ENCODE results near the gene BTG2.
A peak's percentile ranks its signal among the peaks of the same experiment; 100 is the strongest.
"Not testable (repeated sequence)": the region's sequence is repeated elsewhere in the genome, so short reads cannot be mapped to it uniquely, and the experiment has no call there.

Gene BTG2

DNA sequence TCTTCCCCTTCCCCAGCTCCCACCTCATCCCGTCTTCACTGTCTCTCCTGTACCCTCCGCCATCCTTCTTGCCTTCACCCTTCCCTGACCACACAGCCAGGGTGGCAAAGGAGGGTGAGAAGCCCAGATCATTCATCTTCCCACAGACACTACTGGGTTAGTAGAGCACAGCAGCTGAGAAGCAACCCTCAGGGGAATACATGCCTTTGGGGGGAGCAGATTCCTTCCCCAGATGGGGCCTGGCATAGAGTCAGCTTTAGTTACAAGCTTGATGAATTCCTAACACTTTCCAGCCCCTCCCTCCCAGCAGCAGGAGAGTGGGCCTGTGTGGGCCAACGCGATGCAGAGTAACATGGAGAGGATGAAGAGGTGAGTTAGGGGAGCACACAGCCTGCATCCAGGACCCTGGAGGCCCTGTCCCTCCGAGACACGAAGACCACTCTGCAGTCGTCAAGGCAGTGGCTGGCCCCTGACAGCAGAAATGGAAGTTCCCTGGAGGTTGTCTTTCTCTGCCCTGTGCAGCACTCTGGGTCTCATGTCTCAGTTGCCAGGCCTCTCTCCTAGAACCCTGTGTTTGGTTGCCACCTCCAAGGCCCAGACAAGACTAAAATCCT, 8.8 kb upstream of the BTG2 start:
- H3K4me2 ChIP-seq (ENCODE audit: low read length): peak overlapping the region; percentile 56
- TF ChIP-seq, protein P1, sequence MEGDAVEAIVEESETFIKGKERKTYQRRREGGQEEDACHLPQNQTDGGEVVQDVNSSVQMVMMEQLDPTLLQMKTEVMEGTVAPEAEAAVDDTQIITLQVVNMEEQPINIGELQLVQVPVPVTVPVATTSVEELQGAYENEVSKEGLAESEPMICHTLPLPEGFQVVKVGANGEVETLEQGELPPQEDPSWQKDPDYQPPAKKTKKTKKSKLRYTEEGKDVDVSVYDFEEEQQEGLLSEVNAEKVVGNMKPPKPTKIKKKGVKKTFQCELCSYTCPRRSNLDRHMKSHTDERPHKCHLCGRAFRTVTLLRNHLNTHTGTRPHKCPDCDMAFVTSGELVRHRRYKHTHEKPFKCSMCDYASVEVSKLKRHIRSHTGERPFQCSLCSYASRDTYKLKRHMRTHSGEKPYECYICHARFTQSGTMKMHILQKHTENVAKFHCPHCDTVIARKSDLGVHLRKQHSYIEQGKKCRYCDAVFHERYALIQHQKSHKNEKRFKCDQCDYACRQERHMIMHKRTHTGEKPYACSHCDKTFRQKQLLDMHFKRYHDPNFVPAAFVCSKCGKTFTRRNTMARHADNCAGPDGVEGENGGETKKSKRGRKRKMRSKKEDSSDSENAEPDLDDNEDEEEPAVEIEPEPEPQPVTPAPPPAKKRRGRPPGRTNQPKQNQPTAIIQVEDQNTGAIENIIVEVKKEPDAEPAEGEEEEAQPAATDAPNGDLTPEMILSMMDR (IDR thresholded peaks at IDR 0.05; ENCODE audit: low read length): no peak
- TF ChIP-seq EZH2 (IDR thresholded peaks at IDR 0.05; ENCODE audit: borderline replicate concordance, low read length): no peak
- peaks cover 97% of the 10 kb centered on the region for H3K4me1 ChIP-seq (ENCODE audit: insufficient read depth, low read length, severe bottlenecking)
- H3K9me2 ChIP-seq (ENCODE audit: low read depth, low read length): no peaks in the 10 kb centered on the region
- H3K27me3 ChIP-seq (ENCODE audit: insufficient read depth, low read length): no peaks in the 10 kb centered on the region
- H3K27ac ChIP-seq (ENCODE audit: low read depth, low read length, poor library complexity, severe bottlenecking): peak overlapping the region; percentile 100
- no peaks in the 10 kb centered on the region for H3K36me3 ChIP-seq (ENCODE audit: insufficient read depth, low read length)
- no peaks in the 10 kb centered on the region for H4K20me1 ChIP-seq (ENCODE audit: insufficient read depth, low read length)
- H3F3A ChIP-seq (ENCODE audit: insufficient read depth, low read length): peaks cover 10% of the 10 kb centered on the region
- no peaks in the 10 kb centered on the region for H3K79me2 ChIP-seq (ENCODE audit: insufficient read depth, low read length)
- no peaks in the 10 kb centered on the region for H3K9me3 ChIP-seq (ENCODE audit: low read length)
- peak overlapping the region; percentile 67 for H3K9ac ChIP-seq (ENCODE audit: low read length)
- no peak overlapping the region for H3K4me3 ChIP-seq (ENCODE audit: low read depth, low read length, poor library complexity, severe bottlenecking)
- no peak overlapping the region for H2AFZ ChIP-seq (ENCODE audit: low read length)

DNA sequence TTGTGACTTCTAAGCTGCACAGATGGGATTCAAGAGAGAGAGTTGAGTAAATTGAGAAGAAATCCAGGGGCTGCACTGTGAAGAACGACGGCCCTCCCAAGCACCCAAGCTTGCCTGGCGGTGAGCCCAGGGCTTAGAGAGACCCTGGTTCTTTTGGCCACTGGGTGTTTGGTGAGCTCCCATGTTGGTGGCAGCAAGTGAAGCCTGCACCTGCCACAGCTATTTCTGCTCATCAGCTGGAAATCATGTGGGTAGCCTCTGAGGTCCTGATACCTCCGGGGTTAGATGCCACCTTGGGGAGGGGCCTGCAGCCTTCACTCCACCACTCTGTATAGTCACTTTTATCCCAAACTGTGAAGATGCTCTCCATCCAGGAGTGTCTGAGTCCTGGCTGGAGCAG, 6.2 kb upstream of the BTG2 start:
- H3K9me3 ChIP-seq (ENCODE audit: low read length): no peaks in the 10 kb centered on the region
- peaks cover 99% of the 10 kb centered on the region for H3K4me1 ChIP-seq (ENCODE audit: insufficient read depth, low read length, severe bottlenecking)
- 0 out of 2 replicates have a peak, but pooled peaks cover 4% of the 10 kb centered on the region for H3K79me2 ChIP-seq (ENCODE audit: insufficient read depth, low read length)
- no peak for TF ChIP-seq EZH2 (IDR thresholded peaks at IDR 0.05; ENCODE audit: borderline replicate concordance, low read length)
- no peaks in the 10 kb centered on the region for H3K36me3 ChIP-seq (ENCODE audit: insufficient read depth, low read length)
- no peaks in the 10 kb centered on the region for H3K27me3 ChIP-seq (ENCODE audit: insufficient read depth, low read length)
- H3K4me2 ChIP-seq (ENCODE audit: low read length): peak overlapping the region; percentile 73
- H3F3A ChIP-seq (ENCODE audit: insufficient read depth, low read length): peaks cover 10% of the 10 kb centered on the region
- peak overlapping the region; percentile 100 for H3K27ac ChIP-seq (ENCODE audit: low read depth, low read length, poor library complexity, severe bottlenecking)
- no peaks in the 10 kb centered on the region for H3K9me2 ChIP-seq (ENCODE audit: low read depth, low read length)
- H3K9ac ChIP-seq (ENCODE audit: low read length): peak overlapping the region; percentile 85
- H2AFZ ChIP-seq (ENCODE audit: low read length): no peak overlapping the region
- no peaks in the 10 kb centered on the region for H4K20me1 ChIP-seq (ENCODE audit: insufficient read depth, low read length)
- H3K4me3 ChIP-seq (ENCODE audit: low read depth, low read length, poor library complexity, severe bottlenecking): peak overlapping the region; percentile 49

DNA sequence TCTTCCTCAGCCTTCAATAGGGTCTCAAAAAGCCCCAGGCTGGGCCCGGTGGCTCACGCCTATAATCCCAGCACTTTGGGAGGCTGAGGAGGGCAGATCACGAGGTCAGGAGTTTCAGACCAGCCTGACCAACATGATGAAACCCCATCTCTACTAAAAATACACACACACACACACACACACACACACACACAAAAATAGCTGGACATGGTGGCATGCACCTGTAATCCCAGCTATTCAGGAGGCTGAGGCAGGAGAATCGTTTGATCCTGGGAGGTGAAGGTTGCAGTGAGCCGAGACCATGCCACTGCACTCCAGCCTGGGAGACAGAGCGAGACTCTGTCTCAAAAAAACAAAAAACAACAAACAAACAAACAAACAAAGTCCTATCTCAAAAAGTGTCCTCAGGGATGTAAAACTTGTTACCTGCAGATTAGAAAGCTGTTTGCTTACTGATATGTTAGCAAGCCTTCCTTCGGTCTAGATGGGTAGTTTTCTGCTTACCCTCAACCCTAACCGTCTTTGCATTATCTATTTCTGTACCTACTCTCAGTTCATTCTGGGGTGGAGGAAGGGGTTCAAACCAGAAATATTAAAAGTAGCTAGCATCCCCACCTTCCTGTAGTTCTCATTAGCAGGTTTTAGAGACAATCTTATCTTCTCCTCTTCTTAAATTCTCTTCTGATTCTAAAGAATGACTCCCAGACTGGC, 5.4 kb upstream of the BTG2 start:
- not testable (repeated sequence) for H3K9me3 ChIP-seq (ENCODE audit: low read length); H3K9me2 ChIP-seq (ENCODE audit: low read depth, low read length); H4K20me1 ChIP-seq (ENCODE audit: insufficient read depth, low read length); H3K36me3 ChIP-seq (ENCODE audit: insufficient read depth, low read length); H3K27me3 ChIP-seq (ENCODE audit: insufficient read depth, low read length); H2AFZ ChIP-seq (ENCODE audit: low read length)
- peak overlapping the region; percentile 85 for H3K9ac ChIP-seq (ENCODE audit: low read length)
- H3F3A ChIP-seq (ENCODE audit: insufficient read depth, low read length): peaks cover 10% of the 10 kb centered on the region
- peak overlapping the region; percentile 49 for H3K4me3 ChIP-seq (ENCODE audit: low read depth, low read length, poor library complexity, severe bottlenecking)
- H3K4me1 ChIP-seq (ENCODE audit: insufficient read depth, low read length, severe bottlenecking): peaks cover 99% of the 10 kb centered on the region
- H3K27ac ChIP-seq (ENCODE audit: low read depth, low read length, poor library complexity, severe bottlenecking): peak overlapping the region; percentile 100
- 0 out of 2 replicates have a peak, but pooled peaks cover 12% of the 10 kb centered on the region for H3K79me2 ChIP-seq (ENCODE audit: insufficient read depth, low read length)
- H3K4me2 ChIP-seq (ENCODE audit: low read length): peak overlapping the region; percentile 73

DNA sequence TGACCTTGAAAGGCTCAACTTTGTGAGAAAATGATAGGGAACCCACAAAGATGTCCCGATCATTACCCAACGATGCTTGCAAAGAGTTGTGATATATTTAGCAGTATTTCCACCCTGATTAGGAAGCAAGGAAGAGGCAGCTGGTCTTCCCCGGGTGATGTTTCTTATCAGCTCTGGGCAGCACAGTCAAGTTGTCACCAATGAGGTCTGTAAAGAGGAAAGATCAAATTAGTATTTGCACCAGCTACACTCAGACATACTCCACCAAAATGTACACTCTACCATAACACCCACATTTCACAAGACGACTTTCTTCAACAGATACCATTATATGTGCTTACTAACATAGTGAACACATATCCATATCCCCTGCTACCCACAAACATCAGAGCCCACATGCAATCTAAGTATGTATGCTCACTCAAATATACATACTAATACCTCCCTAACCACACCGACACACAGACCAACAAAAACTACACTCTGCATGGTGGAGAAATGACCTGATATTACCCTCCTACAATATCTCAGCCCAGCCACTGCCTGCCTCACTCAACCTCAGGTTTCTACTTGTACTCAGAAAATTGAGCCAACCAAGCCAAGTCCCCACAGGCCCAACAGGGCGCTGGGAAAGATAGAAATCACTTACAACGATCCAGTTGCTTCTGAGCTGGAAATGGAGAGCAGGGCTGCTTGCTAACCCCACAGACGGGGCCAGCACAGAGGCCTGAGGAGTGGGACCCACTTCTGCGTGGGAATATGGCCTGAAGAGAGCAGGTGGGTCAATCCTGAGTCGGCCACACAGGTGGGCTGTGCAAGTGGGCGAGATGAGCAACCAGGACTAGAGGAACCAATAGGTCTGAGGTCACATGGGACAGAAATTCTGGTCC, 4.6 kb upstream of the BTG2 start:
- Histone ChIP-seq H3K9me3 (ENCODE audit: low read length) (no peaks in the 10 kb centered on the region), H3K4me3 (ENCODE audit: low read depth, low read length, poor library complexity, severe bottlenecking) (peak overlapping the region; percentile 49), H3K36me3 (ENCODE audit: insufficient read depth, low read length) (peaks cover 3% of the 10 kb centered on the region), H3K27ac (ENCODE audit: low read depth, low read length, poor library complexity, severe bottlenecking) (peak overlapping the region; percentile 100), H3K79me2 (ENCODE audit: insufficient read depth, low read length) (peaks cover 16% of the 10 kb centered on the region), H3K4me1 (ENCODE audit: insufficient read depth, low read length, severe bottlenecking) (peaks cover 92% of the 10 kb centered on the region), H2AFZ (ENCODE audit: low read length) (no peak overlapping the region), H4K20me1 (ENCODE audit: insufficient read depth, low read length) (no peaks in the 10 kb centered on the region), H3F3A (ENCODE audit: insufficient read depth, low read length) (peaks cover 10% of the 10 kb centered on the region), H3K27me3 (ENCODE audit: insufficient read depth, low read length) (no peaks in the 10 kb centered on the region), H3K4me2 (ENCODE audit: low read length) (peak overlapping the region; percentile 73), H3K9me2 (ENCODE audit: low read depth, low read length) (no peaks in the 10 kb centered on the region), H3K9ac (ENCODE audit: low read length) (peak overlapping the region; percentile 85)
- TF ChIP-seq EZH2 (IDR thresholded peaks at IDR 0.05; ENCODE audit: borderline replicate concordance, low read length): no peak
